Measurements from ENCODE around the gene RB1. TPM values are rescaled to one million over a fixed set of nuclear protein-coding genes. Genes with fewer than 3 reads are reported as not detected.
"Not testable (repeated sequence)": the region's sequence is repeated elsewhere in the genome, so short reads cannot be mapped to it uniquely, and the experiment has no call there.

RB1 gene
- total RNA-seq, 4 donors from 2014 or later: 28.4 to 33.2 (median 29.9) TPM

- no peaks in the 10 kb centered on the region for H3K9me3 ChIP-seq
- TF ChIP-seq EP300 (IDR thresholded peaks at IDR 0.05): no peak
- TF ChIP-seq POLR2A (IDR thresholded peaks at IDR 0.05; ENCODE audit: low read depth): no peak
- TF ChIP-seq POLR2AphosphoS5 (IDR thresholded peaks at IDR 0.05): no peak
- TF ChIP-seq CTCF (IDR thresholded peaks at IDR 0.05): no peak
- intact Hi-C loops (cut with DNase I): loop anchor here (5.0 kb wide), 1 partner anchor 168 kb away; no protein-coding TSS in a partner anchor
- peaks cover 0 to 14% (median 7%) of the 10 kb centered on the region in 4 donors for H3K36me3 ChIP-seq
- no peak overlapping the region for H3K27ac ChIP-seq (replicated peaks in 1 of 4)
- no peaks in the 10 kb centered on the region for H3K27me3 ChIP-seq
- no peak for DNase-seq (ENCODE audit: extremely low spot score)
- peaks cover 0 to 4% (median 0%) of the 10 kb centered on the region in 4 donors for H3K4me1 ChIP-seq
- H3K4me3 ChIP-seq: no peak overlapping the region
Observed at GRCh38 chr13:48414501-48414900, 111.0 kb downstream of the RB1 start.

- 82% methylated on average over 2 of the region's 2 CpGs for WGBS
- H3K4me1 ChIP-seq: peaks cover 0 to 4% (median 0%) of the 10 kb centered on the region in 4 donors
- intact Hi-C loops (cut with DNase I): no loop called here
- TF ChIP-seq EP300 (IDR thresholded peaks at IDR 0.05) (no peak), POLR2A (IDR thresholded peaks at IDR 0.05; ENCODE audit: low read depth) (no peak), CTCF (IDR thresholded peaks at IDR 0.05) (no peak), POLR2AphosphoS5 (IDR thresholded peaks at IDR 0.05) (no peak)
- no peak for DNase-seq (ENCODE audit: extremely low spot score)
- no peaks in the 10 kb centered on the region for H3K27me3 ChIP-seq
- peaks cover 0 to 14% (median 7%) of the 10 kb centered on the region in 4 donors for H3K36me3 ChIP-seq
- no peaks in the 10 kb centered on the region for H3K9me3 ChIP-seq
- H3K27ac ChIP-seq (replicated peaks in 1 of 4): no peak overlapping the region
- no peak overlapping the region for H3K4me3 ChIP-seq
Observed at GRCh38 chr13:48415516-48415915, 112.0 kb downstream of the RB1 start.

GRCh38 chr13:48422003-48422402 lies 118.5 kb downstream of the RB1 start:
- H3K4me1 ChIP-seq; H3K27me3 ChIP-seq; DNase-seq (ENCODE audit: extremely low spot score); H3K9me3 ChIP-seq; H3K36me3 ChIP-seq; H3K27ac ChIP-seq (replicated peaks in 1 of 4); H3K4me3 ChIP-seq; intact Hi-C loops (cut with DNase I): not testable (repeated sequence)
- WGBS: 96% methylated on average over 5 of the region's 5 CpGs

- TF ChIP-seq POLR2AphosphoS5 (IDR thresholded peaks at IDR 0.05) (no peak), EP300 (IDR thresholded peaks at IDR 0.05) (no peak), CTCF (IDR thresholded peaks at IDR 0.05) (no peak)
- Histone ChIP-seq H3K27ac (replicated peaks in 1 of 4) (no peak overlapping the region), H3K4me3 (no peak overlapping the region), H3K27me3 (no peaks in the 10 kb centered on the region), H3K36me3 (peaks cover 0 to 5% (median 2%) of the 10 kb centered on the region in 4 donors), H3K9me3 (peaks cover 0 to 5% (median 0%) of the 10 kb centered on the region in 4 donors), H3K4me1 (no peaks in the 10 kb centered on the region)
- 95% methylated on average over 3 of the region's 3 CpGs for WGBS
- intact Hi-C loops (cut with DNase I): no loop called here
- no peak for DNase-seq (ENCODE audit: extremely low spot score)
Observed at GRCh38 chr13:48424212-48424611, 120.7 kb downstream of the RB1 start.

GRCh38 chr13:48426052-48426451 lies 122.5 kb downstream of the RB1 start:
- Histone ChIP-seq H3K27me3 (no peaks in the 10 kb centered on the region), H3K36me3 (peaks cover 0 to 5% (median 2%) of the 10 kb centered on the region in 4 donors), H3K4me1 (peaks cover 0 to 6% (median 0%) of the 10 kb centered on the region in 4 donors), H3K9me3 (peaks cover 0 to under 1% (median 0%) of the 10 kb centered on the region in 4 donors), H3K27ac (replicated peaks in 1 of 4) (no peak overlapping the region), H3K4me3 (no peak overlapping the region)
- TF ChIP-seq EP300 (IDR thresholded peaks at IDR 0.05) (no peak), CTCF (IDR thresholded peaks at IDR 0.05) (no peak), POLR2AphosphoS5 (IDR thresholded peaks at IDR 0.05) (no peak), POLR2A (IDR thresholded peaks at IDR 0.05; ENCODE audit: low read depth) (no peak)
- intact Hi-C loops (cut with DNase I): no loop called here
- no peak for DNase-seq (ENCODE audit: extremely low spot score)

- 76% methylated on average over 8 of the region's 9 CpGs for WGBS
- intact Hi-C loops (cut with DNase I); H3K27ac ChIP-seq (replicated peaks in 1 of 4); H3K4me1 ChIP-seq; H3K27me3 ChIP-seq; DNase-seq (ENCODE audit: extremely low spot score); H3K36me3 ChIP-seq; H3K9me3 ChIP-seq; H3K4me3 ChIP-seq: not testable (repeated sequence)
Observed at GRCh38 chr13:48426755-48427298, 123.3 kb downstream of the RB1 start.
